GM18519 (cell line): ENCODE results near the gene ARHGEF39.
"Not testable (repeated sequence)": the region's sequence is repeated elsewhere in the genome, so short reads cannot be mapped to it uniquely, and the experiment has no call there.

Source experiments
- ATAC-seq: cut with Tn5 transposase; IDR thresholded peaks from one replicate; pipeline ENCODE4 v1.9.1; 2021; ENCODE audit warnings: mild to moderate bottlenecking, moderate library complexity; ENCODE audit not compliant: unreplicated experiment, low FRiP score

Gene ARHGEF39

GRCh38 chr9:35628389-35628991 lies 36.5 kb downstream of the ARHGEF39 start:
- no peak for ATAC-seq

- no peak for ATAC-seq
Observed at GRCh38 chr9:35627575-35627974, 37.4 kb downstream of the ARHGEF39 start.

- ATAC-seq: no peak
Observed at GRCh38 chr9:35619800-35620158, 45.2 kb downstream of the ARHGEF39 start.

- ATAC-seq: no peak
Observed at GRCh38 chr9:35618854-35619799, 45.9 kb downstream of the ARHGEF39 start.

- ATAC-seq: no peak
Observed at GRCh38 chr9:35618325-35618727, 46.7 kb downstream of the ARHGEF39 start, which contains the start of gene CD72. Gene CD72 (minus strand): TSS chr9:35618413. CDS start chr9:35618303, 110 bp downstream.

- ATAC-seq: no peak
Observed at GRCh38 chr9:35617548-35617947, 47.4 kb downstream of the ARHGEF39 start.

- ATAC-seq: no peak
Observed at GRCh38 chr9:35616681-35617459, 48.1 kb downstream of the ARHGEF39 start.

- no peak for ATAC-seq
Observed at GRCh38 chr9:35615981-35616680, 48.9 kb downstream of the ARHGEF39 start.

GRCh38 chr9:35612843-35613242 lies 52.2 kb downstream of the ARHGEF39 start:
- no peak for ATAC-seq

GRCh38 chr9:35612066-35612465 lies 52.9 kb downstream of the ARHGEF39 start:
- ATAC-seq: not testable (repeated sequence)

- no peak for ATAC-seq
Observed at GRCh38 chr9:35611230-35611797, 53.7 kb downstream of the ARHGEF39 start.

GRCh38 chr9:35609820-35610163 lies 55.2 kb downstream of the ARHGEF39 start:
- no peak for ATAC-seq
